ENCODE data around the gene GABRP.
A peak's percentile ranks its signal among the peaks of the same experiment; 100 is the strongest.
"Not testable (repeated sequence)": the region's sequence is repeated elsewhere in the genome, so short reads cannot be mapped to it uniquely, and the experiment has no call there.

GABRP gene

GRCh38 chr5:170755679-170756456 lies 27.7 kb upstream of the GABRP start:
- DNase-seq: no peak

- DNase-seq: no peak
Measured at GRCh38 chr5:170756691-170757090, 26.8 kb upstream of the GABRP start.

- DNase-seq: no peak
Measured at GRCh38 chr5:170757182-170757601, 26.3 kb upstream of the GABRP start.

DNA sequence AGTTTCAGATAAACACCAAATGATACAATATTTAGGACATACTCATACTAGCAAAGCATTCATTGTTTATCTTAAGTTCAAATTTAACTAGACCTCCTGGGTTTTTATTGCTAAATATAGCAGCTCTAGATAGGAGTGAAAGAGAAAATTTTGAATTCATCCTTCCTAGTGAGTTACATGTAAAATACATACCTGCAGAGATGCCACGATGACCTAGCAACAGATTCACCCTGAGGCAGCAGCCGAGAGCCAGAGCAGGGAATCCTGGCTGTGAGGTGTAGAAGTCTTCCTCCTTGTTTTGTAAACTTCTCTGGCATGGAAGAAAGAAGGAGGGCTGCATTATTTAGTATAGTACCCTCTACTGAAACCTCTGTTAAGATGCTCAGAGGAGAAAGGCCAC lies 25.9 kb upstream of the GABRP start:
- DNase-seq: no peak

GRCh38 chr5:170758481-170758880 lies 25.0 kb upstream of the GABRP start:
- DNase-seq: no peak

- DNase-seq: no peak
Measured at GRCh38 chr5:170760113-170760512, 23.4 kb upstream of the GABRP start.

DNA sequence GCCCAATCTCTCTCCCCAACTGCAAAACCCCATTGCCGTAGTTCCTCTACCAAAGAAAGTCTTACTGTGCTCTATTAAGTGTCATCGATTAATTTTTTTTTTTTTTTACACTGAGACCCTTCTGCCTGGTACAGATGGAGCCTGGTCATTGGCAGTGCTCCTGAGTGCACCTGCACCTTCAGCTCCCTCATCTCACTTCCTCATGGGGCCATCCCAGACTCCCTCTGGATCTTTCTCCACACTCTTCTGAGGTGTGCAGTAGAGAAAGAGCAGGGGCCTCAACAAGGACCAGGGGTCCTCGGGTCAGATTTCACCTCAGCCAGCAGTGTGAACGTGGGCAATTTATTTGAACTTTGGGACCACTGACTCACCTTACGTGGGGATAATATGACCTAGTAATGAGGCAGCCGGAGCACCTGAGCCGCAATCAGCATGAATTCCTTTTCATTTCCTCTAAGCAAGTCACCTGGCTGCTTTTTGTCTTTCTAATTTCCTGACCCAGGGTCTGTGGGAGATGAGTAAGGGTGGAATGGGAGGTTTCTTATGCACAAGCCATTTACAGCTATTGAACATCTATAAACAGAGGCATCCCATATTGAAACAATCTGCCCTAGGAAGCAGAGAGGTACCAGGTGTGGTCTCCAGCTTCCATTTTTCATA lies 22.3 kb upstream of the GABRP start:
- no peak for DNase-seq

GRCh38 chr5:170761708-170762066 lies 21.8 kb upstream of the GABRP start:
- DNase-seq: no peak

DNA sequence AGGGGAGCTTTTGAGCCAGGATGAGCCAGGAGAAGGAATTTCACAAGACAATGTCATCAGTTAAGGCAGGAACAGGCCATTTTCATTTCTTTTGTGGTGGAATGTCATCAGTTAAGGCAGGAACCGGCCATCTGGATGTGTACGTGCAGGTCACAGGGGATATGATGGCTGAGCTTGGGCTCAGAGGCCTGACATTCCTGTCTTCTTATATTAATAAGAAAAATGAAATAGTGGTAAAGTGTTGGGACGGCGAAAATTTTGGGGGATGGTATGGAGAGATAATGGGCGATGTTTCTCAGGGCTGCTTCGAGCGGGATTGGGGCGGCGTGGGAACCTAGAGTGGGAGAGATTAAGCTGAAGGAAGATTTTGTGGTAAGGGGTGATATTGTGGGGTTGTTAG lies 21.2 kb upstream of the GABRP start:
- DNase-seq: not testable (repeated sequence)

GRCh38 chr5:170765868-170766267 lies 17.7 kb upstream of the GABRP start:
- not testable (repeated sequence) for DNase-seq

DNA sequence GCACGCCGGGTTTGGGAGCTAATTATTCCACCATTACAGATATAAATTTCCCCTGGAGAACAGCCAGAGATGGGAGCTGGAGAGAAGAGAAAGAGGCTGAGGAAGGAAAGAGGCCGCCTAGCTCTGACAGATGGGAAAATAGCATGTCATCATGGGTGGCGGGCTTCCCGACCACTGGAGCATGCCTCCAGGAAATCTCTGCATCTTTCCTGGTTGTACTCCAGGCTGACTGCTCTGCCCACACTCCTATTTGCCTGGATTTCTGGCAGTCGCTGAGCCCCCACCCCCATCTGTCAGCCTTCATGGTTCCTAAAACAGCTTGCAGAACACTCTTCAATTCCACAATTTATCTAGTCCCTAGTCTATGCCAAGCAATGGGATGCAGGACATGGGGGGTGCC lies 14.3 kb upstream of the GABRP start:
- DNase-seq: no peak

DNA sequence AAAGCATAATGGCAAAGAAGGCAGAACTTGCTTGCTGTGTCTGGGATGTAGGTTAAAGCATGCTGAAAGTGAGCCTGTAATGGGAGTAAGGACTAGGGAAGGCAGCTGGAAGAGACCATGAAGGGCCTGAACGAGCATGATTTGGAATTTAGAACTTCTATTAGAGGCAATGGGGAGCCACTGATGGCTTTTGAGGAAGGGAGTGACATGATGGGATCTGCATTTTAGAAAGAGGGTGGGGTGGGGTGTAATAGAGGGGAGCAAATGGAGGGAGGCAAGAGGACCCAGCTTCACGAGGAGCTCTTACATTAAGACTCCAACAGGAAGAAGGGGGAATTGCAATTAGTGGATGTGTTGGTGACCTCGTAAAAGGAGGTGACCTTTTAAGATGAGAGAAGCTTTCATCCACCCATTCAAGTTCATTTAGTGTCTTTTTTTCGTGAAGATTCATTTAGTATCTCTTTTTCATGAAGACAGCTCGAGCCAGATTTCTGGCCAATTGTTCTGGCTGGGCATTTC lies 13.6 kb upstream of the GABRP start:
- no peak for DNase-seq

DNA sequence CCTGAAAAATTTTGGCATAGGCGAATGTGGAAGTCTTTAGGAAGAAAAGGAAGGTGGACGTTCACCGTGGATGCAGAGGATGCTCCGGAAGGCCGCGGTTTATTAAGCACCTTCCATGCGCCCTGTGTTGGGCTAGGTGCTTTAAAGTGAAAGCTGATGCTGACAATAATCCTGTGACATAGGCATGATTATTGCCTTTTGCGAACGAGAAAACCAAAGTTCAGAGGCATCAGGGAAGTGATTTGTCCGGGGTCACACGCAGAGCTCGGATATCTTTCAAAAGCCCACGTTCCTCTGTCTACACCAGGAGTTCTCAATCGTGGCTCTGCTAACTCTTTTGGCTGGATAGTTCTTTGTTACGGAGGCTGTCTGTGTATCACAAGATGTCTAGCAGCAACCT lies 12.0 kb upstream of the GABRP start:
- DNase-seq: no peak

- DNase-seq: no peak
Measured at GRCh38 chr5:170773024-170773985, 10.2 kb upstream of the GABRP start.

- no peak for DNase-seq
Measured at GRCh38 chr5:170774831-170775230, 8.7 kb upstream of the GABRP start.

GRCh38 chr5:170781946-170782345 lies 1.6 kb upstream of the GABRP start:
- no peak for DNase-seq

GRCh38 chr5:170782438-170782837 lies 1.1 kb upstream of the GABRP start:
- no peak for DNase-seq

GRCh38 chr5:170785416-170785815 lies 1.9 kb downstream of the GABRP start:
- no peak for DNase-seq

GRCh38 chr5:170787216-170787615 lies 3.7 kb downstream of the GABRP start:
- no peak for DNase-seq

DNA sequence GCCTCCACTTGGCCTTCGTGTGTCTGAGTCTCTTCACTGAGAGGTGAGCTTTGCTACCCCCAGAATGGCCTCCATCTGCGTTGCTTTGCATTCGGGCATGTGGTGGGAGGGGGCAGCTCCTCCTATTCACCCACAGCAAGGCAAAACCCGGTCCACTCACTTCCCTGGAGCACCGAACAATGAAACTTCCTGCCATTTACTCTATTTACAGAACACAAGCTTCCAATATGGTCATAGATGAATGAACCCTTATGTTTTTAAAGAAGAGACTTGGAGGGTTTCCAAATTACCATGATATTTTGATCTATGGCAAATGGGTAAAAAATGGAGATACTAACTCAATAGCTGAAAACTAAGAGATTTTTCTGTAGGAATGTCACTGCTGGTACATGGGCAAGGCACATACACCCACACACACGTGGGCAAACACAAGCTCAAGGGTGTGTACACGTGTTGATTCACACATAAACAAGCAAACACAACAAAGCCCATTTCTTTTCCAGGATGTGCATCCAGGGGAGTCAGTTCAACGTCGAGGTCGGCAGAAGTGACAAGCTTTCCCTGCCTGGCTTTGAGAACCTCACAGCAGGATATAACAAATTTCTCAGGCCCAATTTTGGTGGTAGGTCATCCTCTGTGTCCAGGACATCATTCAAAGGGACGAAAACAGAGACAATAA lies 5.2 kb downstream of the GABRP start:
- DNase-seq: no peak

DNA sequence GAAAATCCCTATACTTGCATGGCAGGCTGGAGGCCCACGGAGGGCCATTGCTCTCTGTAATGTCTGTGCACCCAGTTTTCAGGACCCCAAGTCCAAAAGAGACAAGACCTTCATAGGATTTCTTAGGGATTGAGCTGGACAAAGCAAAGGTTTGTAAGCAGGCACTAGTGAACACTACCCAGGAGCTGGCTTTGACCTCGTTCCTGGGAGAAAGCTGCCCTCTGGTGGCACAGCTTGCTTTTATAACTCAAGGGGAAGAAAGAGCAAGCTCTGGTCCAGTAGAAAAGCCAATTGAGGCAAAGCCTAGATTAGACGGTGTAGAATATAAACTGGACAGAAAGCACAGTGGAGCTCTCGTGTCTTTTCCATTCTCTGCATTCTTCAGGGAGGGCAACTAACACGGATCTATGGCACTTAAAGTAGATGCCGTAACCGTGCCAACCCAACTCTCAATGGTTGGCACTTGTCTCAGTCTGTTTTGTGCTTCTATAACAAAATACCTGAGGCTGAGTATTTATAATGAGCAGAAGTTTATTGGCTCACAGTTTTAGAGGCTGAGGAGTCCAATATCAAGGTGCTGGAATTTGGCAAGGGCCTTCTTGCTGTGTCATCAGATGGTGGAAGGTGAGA lies 7.9 kb downstream of the GABRP start:
- peak; percentile 18 to 25 for DNase-seq

- no peak for DNase-seq
Measured at GRCh38 chr5:170792878-170793277, 9.4 kb downstream of the GABRP start.
